ENCODE results near the gene DDX25.

Gene DDX25

DNA sequence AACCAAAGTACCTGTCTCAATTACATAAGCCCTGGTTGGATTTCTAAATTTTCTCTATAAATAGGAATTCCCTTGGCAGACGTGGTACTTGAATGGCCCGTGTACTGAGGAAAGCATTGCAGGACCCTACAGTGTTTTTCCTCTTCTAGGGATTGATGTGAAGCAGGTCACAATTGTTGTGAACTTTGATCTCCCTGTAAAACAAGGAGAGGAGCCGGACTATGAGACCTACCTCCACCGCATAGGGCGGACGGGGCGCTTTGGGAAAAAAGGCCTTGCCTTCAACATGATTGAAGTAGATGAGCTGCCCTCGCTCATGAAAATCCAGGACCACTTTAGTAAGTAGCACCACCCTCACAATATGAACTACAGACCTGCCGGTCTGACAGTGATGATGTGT, 16.7 kb downstream of the DDX25 start:
- H3K27ac ChIP-seq, result no peak overlapping the region
- DNase-seq (ENCODE audit: low spot score), result no peak
- ChIA-PET POLR2A (ENCODE audit: low non-redundant PET) (no interaction called here), CTCF (interaction anchor here (1.0 kb wide), 1 partner anchor 273 kb away, joined by 4 read pairs; no protein-coding TSS in a partner anchor)
- TF ChIP-seq, protein P1, sequence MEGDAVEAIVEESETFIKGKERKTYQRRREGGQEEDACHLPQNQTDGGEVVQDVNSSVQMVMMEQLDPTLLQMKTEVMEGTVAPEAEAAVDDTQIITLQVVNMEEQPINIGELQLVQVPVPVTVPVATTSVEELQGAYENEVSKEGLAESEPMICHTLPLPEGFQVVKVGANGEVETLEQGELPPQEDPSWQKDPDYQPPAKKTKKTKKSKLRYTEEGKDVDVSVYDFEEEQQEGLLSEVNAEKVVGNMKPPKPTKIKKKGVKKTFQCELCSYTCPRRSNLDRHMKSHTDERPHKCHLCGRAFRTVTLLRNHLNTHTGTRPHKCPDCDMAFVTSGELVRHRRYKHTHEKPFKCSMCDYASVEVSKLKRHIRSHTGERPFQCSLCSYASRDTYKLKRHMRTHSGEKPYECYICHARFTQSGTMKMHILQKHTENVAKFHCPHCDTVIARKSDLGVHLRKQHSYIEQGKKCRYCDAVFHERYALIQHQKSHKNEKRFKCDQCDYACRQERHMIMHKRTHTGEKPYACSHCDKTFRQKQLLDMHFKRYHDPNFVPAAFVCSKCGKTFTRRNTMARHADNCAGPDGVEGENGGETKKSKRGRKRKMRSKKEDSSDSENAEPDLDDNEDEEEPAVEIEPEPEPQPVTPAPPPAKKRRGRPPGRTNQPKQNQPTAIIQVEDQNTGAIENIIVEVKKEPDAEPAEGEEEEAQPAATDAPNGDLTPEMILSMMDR (conservative IDR thresholded peaks at IDR 0.05; ENCODE audit: low read depth), result no peak

DNA sequence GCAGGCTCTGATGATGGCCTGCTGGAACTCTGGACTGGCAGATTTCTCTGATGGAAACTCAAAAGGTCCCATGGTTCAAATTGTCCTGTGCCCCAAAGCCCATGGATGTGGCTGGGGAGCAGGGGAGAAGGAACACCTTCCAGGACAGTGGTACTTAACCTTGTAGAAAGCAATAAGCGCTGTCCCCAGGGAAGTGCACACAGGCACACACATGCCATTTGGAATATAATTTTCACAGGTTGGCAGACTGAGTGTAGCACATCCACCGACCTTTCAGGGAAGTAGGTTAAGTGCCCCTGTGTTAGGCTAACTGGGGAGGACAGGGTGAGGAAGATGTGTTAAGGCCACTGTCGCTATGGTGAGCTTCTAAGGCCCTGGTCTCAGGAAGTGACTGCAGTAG, 17.8 kb downstream of the DDX25 start:
- H3K27ac ChIP-seq, result no peak overlapping the region
- ChIA-PET CTCF (no interaction called here), POLR2A (ENCODE audit: low non-redundant PET) (no interaction called here)
- TF ChIP-seq, protein P1 (conservative IDR thresholded peaks at IDR 0.05; ENCODE audit: low read depth), result no peak
- DNase-seq (ENCODE audit: low spot score), result no peak

DNA sequence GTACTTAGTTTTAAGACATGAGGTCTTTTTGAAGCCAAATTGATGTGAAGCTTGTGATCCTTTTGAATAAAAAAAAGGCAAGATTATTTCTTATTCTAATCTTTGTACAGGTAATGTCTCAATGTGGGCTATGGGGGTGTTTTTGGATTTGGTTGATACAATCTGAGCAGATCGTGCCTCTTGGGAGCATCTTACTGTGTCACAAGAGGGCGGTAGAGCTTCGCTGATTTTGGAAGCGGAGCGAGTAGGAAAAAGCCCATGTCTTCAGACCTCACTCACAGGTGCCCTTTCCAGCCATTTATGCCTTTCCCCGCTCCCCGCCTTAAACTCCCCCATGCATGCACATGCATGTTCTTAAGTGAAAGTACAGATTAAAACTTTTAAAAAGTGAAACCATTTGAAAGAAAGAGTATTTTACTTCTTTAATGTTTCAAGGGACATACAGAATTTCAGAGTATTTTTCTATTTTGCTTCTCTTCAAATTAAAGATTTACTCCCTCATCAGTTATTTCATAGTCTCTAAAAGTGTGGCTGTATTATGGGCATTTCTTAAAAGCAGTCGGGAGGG, 18.8 kb downstream of the DDX25 start:
- ChIA-PET POLR2A (ENCODE audit: low non-redundant PET) (no interaction called here), CTCF (interaction anchor here (0.6 to 1.2 kb wide), 6 partner anchors 19 to 613 kb away, joined by 4 to 10 read pairs (median 6); partner anchors contain the start of gene PUS3)
- TF ChIP-seq, protein P1 (conservative IDR thresholded peaks at IDR 0.05; ENCODE audit: low read depth), result peak; percentile 89
- no peak overlapping the region for H3K27ac ChIP-seq
- peak; percentile 67 for DNase-seq (ENCODE audit: low spot score)

DNA sequence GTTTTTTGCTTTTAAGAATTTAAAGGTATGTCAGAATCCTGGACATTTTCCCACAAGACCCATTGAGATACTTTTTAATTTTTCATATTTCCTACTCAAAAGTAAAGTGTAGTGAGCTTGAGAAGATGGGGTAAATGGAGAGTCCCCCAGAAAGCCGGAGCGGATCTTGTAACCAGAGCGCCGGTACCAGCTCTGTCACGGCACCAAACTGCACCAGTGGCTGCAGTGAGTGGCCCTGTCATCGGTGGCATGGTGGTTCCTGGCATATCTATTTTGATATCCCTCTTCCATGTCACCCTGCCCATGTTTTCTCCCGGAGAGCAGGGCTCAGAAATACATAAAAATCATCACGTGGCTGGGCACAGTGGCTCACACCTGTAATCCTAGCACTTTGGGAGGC, 19.3 kb downstream of the DDX25 start:
- TF ChIP-seq, protein P1 (conservative IDR thresholded peaks at IDR 0.05; ENCODE audit: low read depth), result no peak
- ChIA-PET CTCF (interaction anchor here (0.7 to 1.2 kb wide), 5 partner anchors 19 to 286 kb away, joined by 4 to 10 read pairs (median 7); partner anchors contain the start of gene PUS3), POLR2A (ENCODE audit: low non-redundant PET) (no interaction called here)
- no peak overlapping the region for H3K27ac ChIP-seq
- DNase-seq (ENCODE audit: low spot score), result no peak

DNA sequence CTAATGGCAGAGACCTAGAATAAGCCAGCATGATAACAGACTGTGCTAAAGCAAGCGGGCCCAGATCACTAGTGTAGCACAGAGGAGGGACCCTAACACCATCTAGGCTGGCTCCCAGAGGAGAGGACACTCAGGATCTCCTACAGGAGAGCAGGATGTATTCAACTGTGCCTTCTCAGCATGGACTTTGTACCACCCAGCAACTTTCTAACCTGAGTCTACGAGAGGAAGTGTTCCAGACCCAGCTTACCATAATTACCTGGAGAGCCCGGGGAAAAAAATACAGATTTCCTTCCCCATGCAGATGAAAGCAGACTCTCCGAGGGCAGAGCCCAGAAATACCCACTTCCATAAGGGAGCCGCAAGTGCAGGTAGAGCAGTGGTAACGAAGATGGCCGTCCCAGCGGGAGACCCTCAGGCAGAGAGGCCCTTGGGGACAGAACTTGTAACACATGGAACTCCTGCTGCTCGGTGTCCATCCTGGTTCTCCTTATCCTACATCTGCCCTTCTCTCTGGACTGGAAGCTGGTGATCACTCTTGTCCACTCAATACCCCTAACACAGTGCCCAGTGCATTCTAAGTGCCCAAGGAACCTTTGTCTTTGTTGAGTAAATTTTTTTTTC, 20.2 kb downstream of the DDX25 start:
- POLR2A ChIA-PET (ENCODE audit: low non-redundant PET), result no interaction called here
- CTCF ChIA-PET, result interaction anchor here (0.6 to 2.3 kb wide), 2 partner anchors 152 to 269 kb away, joined by 6 to 7 read pairs; no protein-coding TSS in a partner anchor
- TF ChIP-seq, protein P1 (conservative IDR thresholded peaks at IDR 0.05; ENCODE audit: low read depth), result no peak
- no peak for DNase-seq (ENCODE audit: low spot score)
- no peak overlapping the region for H3K27ac ChIP-seq

DNA sequence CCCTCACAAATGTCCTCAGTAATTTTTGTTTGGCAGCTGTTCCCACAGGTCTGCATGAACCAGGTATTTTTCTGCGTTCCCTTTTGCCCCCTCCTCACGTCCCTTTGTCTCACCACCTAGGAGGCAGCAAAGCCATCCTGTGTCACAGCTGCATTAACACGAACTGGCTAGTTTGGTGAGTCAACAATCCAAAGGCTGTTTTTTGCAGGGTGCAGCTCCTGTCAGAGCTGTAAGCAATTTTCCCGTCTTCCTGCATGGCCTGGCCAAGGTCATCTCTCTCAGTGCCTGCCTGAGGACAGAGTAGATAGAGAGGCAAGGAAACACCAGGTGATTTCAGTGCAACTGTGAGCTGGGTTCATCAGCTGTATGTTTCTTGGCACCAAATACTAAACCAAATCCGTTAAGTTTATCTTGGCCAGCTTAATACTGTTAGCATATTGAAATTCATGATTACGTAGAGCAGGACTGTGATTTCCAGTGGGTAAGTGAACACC, 21.0 kb downstream of the DDX25 start:
- H3K27ac ChIP-seq, result no peak overlapping the region
- POLR2A ChIA-PET (ENCODE audit: low non-redundant PET), result no interaction called here
- no peak for DNase-seq (ENCODE audit: low spot score)
- TF ChIP-seq, protein P1 (conservative IDR thresholded peaks at IDR 0.05; ENCODE audit: low read depth), result no peak
- CTCF ChIA-PET, result interaction anchor here (0.6 to 2.3 kb wide), 2 partner anchors 152 to 269 kb away, joined by 6 to 7 read pairs; no protein-coding TSS in a partner anchor

Measured in RWPE1 (cell line).